Upper lobe of left lung (tissue), 4 donors: ENCODE measurements around the gene CKAP2L.

Experiments
- EP300 ChIP-seq, 4 donors: sonication (generic); formaldehyde crosslinking; IDR thresholded peaks; one replicate each; pipeline ENCODE4 v1.5.1; 2017; ENCODE audit warnings: antibody characterized with exemption in 4 of 4, control low read depth in 2 of 4
- POLR2A ChIP-seq, 4 donors: fragments of 450-650 bp; IDR thresholded peaks; one replicate each; pipeline ENCODE4 v1.5.1; 2016 to 2017; ENCODE audit warnings: antibody characterized with exemption in 4 of 4, mild to moderate bottlenecking in 2 of 4

GRCh38 chr2:112749755-112750559 is 14.5 kb downstream of the CKAP2L start:
- TF ChIP-seq EP300 (IDR thresholded peaks at IDR 0.05) (no peak), POLR2A (IDR thresholded peaks at IDR 0.05) (no peak)
